Stimulated activated CD8-positive, alpha-beta memory T cell treated with anti-CD3 and anti-CD28 coated beads, Interleukin-4, amount 100 ng/mL, for 24 hours (primary cell): ENCODE data around the gene SNAPC4.

Experiments
- DNase-seq: peaks from one replicate; pipeline ENCODE4 v3.0.0-alpha.2; 2020; ENCODE audit warnings: low read depth

The SNAPC4 gene

DNA sequence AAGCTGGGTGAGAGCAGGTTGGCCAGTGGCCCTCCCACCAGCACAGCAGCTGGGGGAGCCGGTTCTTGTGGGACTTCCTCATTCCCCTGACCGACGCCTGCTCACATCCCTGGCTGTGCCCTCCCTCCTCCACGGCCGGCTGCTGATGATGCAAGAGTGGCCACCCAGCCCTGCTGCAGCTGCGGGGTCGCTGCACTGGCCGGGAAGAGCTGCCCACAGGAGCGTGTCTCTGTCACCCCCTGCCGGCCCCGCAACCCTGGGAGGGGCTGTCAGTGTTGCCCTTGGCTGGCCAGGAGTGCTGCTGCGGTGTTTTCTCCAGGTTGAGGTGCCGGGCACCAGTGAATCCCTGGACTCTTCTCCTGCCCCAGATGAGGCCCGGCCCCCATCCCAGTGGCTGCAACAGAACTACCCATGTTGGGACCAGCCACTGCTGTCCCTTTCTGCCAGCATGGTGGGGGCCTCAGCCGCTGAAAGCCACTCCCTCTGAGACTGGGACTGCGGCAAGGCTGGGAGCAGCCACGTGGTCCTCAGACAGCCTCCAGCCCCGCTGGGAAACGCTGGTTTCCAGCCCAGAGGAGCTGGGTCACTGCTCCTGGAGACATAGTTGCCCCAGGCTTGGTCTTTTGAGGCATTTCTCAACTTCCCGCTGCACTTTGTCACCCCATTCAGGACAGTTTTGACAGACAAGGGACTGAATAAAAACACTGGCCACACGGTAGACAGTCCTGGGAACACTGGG lies 27.2 kb downstream of the SNAPC4 start:
- DNase-seq = no peak

DNA sequence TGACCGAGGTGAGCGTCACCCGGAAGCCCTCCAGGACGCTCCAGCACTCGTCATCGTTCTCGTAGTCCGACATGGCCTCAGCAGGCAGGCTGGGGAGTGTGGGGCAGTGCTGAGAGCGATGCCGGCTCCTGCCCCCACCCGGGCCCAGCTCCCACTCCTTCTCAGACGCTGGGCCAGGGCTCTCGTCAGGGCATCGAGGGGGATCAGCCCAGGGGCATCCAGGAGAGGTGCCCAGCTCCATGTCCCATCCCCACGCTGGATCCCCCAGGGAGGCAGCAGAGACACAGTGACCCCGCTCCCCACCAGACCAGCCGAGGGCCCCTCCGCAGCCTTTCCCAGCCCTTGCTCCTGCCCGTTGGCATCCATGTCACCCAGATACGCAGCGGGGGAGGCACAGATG lies 28.0 kb downstream of the SNAPC4 start:
- DNase-seq = no peak

DNA sequence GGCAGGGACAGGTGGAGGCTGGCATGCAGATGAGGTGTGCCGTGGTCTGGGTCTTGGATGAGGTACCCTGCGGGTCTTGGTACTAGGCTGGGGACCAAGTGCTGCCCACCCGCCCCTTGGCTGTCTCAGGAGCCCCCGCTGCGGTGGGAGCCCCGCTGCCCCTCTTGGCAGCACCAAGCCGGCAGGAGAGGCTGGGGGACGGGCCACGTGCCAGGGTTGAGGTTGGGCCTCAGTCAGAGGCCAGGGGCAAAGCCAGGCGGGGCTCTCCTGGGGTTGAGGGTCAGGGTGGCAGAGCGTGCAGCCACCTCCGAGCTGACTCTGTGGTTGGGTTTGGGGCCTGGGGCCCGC lies 28.5 kb downstream of the SNAPC4 start:
- DNase-seq = no peak

DNA sequence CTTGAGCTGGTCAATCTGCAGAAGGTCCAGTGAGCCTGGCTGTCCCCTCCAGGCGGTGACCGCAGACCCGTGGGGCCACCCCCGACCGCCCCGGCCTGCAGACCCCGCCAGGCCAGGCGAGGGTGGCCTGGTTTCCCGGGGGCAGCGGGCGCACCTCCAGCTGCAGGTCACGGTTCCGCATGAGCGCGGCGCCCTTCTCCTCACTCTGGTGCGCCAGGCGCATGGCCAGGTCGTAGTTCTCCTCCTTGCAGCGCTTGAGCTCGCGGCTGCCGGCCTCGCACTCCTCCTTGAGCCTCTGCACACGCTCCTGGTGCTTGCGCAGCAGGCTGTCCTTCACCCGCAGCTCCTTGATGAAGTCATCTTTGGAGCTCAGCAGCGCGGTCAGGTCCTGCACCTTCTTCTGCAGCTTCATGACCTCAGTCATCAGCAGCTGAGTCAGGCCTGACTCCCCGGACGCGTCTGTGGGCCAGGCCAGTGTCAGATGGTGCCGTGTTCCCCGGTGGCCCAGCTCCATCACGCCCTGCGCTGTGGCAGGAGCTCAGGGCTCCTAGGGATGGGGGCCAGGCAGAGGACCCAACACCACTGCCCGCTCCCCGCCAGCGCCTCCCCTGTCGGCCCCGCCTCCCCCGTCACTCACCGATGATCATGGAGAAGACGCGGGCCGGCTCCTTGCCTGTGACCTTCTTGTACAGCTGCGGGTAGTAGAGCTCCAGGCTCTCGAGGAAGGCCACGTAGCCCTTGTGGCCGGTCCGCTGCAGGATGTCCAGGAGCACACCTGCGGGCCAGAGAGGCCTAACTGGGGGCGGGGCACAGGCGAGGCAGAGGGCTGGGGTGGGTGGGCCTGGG lies 29.1 kb downstream of the SNAPC4 start:
- DNase-seq = no peak

DNA sequence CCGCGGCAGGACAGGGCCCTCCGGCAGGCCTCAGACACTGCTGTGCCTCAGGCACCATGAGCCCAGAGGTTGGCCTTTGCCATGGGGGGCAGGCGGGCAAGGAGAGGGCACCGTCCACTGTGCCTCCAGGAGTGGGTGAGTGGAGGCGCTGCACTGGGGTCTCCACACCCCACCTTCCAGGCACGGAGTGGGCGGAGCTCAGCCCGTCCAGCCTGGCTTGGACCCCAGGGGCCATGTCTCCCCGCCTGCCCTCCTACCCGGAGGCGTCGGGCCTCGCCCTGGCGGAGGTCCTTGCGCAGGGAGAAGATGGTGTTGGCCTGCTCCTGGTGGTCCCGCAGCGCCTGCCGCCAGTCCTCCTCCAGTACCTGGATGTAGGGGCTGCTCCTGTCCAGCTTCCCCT lies 29.9 kb downstream of the SNAPC4 start:
- DNase-seq = no peak

DNA sequence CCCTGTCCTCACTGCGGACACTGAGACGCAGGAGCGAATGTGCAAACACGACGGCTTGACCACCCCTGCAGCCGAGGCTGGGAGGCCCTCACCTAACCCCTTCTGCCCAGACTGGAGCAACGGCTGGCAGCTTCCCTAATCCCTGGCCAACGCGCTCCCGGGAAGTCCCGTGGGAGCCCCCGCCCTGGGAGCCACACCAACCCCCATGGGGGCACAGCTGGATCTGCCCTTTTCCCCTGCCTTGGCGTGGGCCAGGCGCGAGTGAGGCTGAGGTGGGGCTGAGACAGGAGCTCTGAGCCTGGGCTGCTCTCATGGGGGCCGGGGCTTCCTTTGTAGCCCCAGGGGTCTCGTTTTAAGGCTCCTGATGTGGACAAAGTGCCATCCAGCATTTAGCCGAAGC lies 31.8 kb downstream of the SNAPC4 start:
- no peak for DNase-seq

DNA sequence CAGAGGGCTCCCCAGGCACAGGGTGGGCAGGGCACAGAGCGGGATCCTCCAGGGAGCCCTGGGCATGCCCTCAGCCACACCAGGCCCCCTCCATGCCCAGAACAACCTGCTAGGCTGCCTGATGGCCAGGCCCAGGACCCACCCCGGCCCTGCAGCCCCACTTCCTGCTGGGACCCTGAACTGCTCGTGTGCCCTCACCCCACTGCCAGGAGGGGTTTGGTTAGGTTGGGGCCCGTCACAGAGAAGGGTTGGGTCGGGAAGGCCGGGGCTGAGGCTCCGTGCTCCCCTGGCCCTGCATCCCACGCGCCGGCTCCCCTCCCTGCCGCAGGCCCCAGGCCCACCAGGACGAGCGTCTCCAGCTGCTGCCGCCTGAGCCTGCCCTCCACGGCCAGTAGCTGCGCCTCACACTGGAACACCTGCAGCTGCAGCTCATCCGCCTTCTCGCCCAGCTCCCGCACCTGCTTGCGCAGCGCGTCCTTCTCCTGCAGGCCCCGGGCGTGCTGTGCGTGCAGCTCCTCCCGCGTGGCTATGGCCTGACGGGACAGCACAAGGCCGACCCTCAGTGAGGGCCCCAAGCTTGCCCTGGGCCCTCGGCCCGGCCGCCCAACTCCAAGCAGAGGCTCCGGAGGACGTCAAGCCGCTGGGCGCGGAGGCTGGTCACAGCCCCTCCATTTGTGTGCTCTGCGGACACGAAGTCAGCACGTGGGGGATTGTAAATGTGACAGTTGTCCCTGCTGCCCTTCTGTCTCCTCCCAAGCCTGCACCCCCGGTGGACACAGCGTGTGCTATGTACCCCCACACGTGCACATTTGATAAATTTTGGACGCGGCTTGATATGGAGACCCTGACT lies 32.4 kb downstream of the SNAPC4 start:
- no peak for DNase-seq

DNA sequence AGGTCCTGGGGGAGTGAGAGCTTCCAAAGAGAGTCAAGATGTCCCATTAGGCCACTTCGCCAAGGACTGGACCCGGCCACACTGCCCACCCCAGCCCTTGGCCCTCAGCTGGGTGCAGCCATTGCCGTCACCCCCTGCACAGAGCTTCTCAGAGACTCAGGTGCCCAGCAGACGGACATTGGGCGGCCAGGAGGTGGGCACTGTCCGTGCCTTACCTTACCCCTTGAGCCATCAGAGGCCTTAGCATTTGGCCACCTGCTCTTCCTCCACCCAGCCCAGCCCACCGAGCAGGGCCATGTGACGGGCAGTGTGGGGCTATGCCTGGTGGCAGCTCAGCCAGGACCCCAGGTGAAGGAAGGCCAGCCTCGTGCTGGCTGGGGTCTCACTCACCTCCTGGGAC lies 33.1 kb downstream of the SNAPC4 start:
- no peak for DNase-seq

DNA sequence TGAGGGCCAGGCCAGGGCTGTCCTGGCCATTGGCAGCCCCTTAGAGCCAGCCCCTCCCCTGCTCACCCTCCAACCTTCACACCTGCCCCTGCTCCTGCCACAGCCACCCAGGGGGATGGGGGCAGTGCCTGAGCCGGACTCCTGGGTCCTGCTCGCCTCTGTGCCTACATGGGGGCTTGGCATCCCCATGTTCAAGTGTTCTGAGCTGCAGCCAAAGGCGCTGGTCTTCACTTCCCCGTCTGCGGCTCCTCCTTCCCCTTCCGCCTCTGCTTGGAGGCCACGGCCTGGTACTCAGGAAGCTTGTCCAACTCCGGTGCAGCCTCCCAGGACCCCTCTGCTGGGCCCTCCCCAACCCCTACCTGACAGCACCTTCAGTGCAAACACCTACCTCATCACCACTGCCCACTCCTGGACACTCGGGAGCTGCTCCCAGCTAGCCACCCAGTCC lies 34.2 kb downstream of the SNAPC4 start:
- no peak for DNase-seq

DNA sequence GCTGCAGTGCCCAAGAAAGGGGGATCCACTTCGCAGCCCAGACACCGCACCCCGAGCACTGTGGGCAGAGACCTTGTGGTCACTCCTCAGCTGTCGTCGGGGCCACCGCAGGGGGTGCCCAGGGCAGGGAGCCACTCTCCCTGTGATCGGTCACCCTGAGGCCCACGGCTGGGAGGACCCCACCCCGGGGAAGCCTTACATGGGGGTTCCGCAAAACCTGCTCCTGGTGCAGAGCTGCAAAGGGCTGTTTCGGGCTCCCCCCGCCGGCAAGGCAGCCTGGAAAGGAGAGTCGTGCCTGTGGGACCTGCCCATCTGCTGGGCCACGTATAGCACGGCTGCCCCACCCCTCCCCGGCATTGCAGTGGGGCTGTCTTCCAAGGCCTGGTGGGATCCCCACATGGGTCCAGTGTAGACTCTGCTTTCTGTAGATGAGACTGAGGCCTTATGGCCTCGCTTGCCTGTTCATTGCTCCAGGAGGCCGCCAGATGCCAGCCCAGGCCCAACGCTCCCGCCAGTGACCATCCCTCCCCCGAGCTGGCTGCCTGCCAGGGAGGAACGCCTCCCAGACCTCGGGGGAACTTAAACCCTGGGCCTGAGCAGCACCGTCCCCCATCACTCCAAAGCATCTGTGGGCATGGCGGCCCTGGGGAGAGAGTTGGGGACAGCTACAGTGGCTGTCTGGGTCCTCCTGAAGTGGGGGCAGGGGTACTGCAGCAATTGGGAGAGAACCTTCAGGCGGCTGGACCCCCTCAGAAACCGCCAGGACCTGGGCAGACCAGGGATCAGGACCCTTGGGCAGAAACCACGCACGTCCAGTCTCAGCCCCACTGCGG lies 34.8 kb downstream of the SNAPC4 start:
- DNase-seq = no peak

DNA sequence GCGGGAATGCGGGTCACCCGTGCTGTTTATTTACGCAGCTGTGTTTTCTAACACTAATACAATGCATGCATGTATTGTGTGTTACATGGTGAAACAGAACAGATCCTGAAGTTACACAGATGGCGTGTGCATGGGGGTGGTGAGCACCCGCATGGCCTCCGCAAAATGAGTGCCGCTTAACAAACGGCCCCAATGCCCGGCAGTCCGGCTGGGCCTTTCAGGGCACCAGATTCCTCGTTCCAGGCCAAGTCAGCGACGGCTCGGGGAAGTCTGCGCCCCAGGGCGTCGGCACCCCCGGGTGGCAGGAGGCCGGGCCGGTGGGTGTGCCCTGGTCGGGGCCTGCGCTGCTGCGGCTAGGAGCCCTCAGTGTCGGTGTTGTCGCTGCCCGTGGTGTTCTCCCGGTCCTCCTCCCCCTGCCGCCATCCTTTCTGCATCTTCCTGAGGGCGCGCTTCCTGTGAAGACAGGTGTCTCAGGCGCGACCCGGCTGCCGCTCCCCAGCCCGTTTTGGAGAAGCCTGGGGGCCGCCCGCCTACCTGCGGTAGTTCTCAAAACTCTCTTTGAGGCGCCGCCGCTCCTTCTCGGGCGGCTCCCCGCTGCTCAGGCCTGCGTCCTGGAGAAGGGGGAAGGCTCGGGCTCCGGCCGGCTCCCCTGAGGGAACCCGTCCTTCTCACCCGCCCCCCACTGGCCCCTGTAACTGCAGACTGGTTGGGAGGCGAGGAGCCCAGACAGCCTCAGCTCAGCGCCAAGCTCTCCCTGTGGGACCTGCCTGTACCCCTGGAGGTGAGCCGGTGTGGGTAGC lies 35.8 kb downstream of the SNAPC4 start:
- no peak for DNase-seq

DNA sequence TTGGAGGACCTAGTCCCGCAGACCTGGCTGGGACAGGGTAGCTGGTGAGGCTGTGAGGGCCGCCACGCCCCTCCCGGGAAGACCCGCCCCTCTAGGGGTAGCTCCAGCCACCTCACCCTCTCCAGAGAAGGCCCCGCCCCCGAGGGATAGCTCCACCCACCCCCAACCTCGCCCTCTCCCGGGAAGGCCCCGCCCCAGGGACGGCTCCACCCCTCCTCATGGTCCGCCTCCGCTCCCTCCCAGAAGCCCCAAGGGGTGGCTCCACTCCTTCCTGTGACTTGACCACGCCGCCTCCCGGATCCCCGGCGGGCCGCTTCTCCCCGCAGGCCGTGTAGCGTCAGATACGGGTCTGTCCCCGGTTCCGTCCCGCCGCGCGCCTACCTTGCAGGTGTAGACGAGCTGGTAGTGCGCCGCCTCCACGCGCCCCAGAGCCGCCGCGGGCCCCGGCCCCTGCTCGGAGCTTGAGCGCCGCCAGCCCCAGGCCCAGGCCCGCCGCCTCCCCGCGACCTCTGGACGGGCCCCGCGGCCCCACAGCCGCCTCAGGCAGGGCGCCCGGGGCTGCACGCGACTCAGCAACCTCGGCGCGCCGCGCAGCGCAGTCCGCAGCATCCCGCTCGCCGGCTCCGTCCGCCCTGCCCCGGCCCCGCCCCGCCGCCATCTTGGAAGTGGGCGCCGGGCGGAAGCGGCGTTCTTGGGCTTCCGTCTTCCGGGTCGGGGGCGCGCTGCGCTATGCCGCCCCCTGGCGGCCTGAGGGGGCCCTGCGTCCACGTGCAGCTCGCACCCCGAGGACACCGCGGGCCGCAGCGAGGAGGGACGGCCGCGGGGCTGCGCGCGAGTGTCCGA lies 36.6 kb downstream of the SNAPC4 start, which contains the start of gene DNLZ:
Gene DNLZ (minus strand): TSS at position 639 of the 843 bp plus-strand sequence. CDS start 30 bp downstream, at position 609.
- peak; percentile 93 for DNase-seq

DNA sequence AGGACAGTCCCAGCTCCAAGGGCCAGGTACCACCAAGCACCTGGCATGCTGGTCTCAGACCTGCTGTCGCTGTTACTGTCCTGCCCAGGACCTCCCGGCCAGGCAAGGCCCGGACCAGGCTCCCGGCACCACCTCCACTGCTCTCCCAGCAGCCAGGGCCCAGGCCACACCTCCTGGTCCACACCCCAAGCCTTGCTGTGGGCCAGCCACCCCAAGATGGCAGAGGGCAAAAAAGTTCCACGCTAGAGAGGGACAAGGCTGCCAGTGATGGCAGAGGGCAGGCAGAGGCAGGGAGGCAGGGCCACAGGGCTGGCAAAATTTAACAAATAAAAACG lies 37.6 kb downstream of the SNAPC4 start:
- DNase-seq = no peak

DNA sequence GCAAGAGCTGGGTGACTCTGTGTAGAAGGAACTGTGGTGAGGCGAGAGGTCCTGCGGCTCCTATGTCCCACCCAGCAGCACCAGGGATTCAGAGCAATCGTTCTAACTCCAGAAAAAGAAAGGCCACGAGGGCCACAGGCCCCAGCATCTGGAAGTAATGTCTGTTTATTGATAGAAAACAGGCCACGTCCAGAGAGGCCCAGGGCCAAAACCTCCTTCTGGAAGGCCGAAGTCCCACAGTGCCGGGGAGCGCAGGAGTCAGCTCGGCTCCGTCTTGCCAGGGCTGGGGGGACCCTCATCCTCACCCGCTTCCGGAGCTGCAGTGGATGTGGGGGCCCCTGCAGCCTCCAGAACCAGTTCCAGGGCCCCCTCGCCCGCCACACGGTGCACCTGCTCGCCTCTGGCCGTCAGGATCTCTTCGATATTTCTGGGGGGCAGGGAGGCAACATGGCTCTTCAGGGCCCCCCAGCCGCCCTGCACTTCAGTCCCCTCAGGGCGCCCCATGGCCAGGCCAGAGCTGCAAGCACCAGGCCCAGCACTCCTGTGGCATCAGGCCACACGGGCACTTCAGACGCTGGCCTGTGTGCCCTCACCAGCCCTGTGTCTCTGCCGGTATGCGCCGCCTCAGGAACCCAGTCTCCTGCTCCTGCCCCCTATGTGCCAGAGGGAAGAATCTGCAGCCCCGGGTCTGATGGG lies 38.1 kb downstream of the SNAPC4 start:
- no peak for DNase-seq

DNA sequence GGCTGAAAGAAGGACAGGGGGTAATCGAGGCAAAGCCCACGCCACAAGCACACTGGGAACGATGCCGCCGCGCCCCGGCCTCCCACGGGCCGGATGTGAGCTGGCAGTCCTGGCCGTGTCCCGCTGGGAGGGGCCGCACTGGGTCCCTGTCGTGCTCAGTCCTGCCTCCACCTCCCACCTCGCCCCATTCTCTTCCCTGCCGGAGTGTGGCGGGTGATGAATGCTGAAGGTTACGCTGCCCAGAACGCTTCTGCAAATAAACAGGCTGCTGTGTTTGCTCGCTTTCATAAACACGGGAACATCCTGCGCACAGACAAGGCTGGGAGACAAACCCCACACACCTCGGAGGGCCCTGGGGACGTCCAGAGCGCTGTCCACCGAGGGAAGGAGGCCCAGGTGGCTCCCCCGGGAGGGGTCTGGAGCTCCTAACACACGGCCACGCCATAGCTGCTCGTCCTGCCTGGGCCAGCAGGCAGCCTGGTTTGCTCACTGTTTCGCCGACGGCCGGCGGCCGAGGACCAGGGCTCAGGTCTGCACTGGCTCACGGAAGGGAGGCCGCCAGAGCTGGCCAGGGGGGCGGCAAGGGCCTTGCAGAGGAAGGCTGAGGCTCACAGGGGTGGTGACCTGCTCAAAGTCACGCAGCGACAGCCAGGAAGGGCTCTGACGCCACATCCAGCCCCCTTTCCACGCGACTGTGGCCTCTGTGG lies 38.8 kb downstream of the SNAPC4 start:
- no peak for DNase-seq

DNA sequence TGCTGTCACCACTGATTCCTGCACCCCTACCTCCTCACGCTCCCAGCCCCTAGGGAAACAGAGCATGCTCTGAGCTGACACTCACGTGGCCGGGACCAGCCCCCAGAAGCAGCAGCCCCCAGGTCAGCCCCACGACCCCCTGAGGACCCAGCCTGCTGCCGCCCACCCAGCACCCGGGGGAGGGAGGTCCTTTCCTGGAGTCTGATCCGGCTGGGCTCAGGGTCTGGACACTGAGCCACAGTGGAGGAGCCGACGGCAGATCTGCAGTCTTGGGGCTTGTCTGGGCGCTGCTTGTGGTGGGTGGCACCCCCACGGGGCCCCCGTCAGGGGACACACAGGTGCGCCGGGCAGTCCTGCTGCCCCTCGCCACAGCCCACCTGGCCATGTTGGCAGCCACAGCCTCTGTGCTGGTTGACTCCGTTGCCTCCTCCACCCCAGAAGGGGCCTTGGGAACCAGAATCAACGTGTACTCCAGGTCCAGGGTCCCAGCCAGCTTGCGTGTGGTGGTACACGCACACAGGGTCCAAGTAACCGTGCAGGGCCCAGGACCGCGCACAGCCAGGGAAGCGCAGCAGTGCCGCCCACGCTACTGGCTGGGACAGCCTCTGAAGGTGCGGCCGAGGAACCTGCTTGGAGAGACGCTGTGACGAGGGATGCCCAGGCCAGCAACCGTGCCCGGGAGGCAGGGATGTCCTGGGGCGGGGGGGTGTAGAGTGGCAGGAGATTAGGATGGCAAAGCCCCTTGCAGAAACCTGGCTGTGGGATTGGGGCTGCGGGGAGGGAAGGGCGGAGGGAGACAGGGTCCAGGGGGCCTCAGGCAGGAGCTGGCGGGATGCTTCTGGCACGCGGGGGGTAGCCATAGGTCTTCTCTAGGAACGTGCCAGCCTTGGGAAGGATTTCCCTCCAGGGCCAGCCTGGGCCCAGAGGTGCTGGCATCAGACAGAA lies 39.9 kb downstream of the SNAPC4 start:
- no peak for DNase-seq

DNA sequence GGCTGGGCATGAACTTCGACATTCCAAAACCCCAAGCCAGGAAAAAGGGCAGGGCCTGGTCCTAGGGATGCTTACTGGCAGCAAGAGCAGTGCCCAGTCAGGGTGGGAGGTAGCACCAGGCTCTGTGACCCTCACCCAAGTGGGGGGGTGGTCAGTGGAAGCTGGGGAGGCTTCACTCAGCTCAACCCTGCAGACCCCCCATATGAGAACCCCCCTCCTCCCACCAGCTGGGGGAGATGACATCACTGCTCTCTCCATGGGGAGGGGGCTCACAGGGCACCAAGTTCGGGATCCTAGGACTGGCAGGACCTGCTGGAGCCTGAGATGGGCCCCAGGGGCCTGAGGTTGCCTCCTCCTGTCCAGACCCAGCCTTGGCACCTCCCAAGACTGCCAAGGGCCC lies 41.1 kb downstream of the SNAPC4 start:
- no peak for DNase-seq

DNA sequence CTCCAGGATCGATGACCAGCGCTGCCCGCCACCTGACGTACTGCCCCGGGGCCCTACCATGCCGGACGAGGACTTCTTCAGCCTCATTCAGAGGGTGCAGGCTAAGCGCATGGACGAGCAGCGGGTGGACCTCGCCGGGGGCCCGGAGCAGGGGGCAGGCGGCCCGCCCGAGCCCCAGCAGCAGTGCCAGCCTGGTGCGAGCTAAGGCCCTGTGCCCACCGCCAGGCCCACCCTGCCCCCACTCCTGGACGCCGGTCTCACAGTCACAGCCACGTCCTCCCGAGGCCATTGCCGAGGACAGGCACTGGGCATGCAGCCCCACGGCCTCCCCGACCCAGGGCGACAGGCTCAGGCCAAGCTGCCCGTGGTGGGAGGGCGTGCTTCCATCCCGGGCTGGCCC lies 42.0 kb downstream of the SNAPC4 start:
- no peak for DNase-seq
